ENCODE results near the gene MAP1LC3B2.
"Not testable (repeated sequence)": the region's sequence is repeated elsewhere in the genome, so short reads cannot be mapped to it uniquely, and the experiment has no call there.

Gene MAP1LC3B2

DNA sequence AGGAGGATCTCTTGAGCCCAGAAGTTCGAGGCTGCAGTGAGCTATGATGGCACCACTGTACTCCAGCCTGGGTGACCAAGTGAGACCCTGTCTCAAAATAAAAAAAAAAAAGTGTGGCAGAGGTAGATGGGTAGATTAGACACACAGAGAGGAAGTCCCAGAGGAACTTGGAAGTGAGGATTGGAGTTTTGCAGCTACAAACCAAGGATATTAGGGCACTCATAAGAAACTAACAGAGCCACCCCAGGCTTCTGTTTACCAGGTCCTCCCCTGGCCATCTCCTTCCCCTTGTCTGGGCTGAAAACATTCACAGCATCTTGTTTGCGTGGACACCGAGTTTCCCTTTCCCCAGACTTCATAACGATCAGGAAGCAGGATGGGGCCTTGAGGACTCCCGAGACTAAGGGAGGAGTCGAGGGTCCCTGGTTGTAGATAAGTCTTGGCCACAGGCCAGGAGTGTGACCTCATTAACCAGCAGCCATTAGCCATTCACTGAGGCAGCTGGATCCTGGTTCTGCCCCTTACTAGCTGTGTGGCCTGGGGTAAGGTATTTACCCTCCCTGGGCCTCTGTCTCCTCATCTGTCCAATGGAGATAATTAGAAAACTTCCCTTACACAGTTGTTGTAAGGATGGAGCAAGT, 2.1 kb downstream of the MAP1LC3B2 start:
- no peak for DNase-seq

- DNase-seq, result no peak
Measured at GRCh38 chr12:116562090-116562489, 2.9 kb downstream of the MAP1LC3B2 start.

DNA sequence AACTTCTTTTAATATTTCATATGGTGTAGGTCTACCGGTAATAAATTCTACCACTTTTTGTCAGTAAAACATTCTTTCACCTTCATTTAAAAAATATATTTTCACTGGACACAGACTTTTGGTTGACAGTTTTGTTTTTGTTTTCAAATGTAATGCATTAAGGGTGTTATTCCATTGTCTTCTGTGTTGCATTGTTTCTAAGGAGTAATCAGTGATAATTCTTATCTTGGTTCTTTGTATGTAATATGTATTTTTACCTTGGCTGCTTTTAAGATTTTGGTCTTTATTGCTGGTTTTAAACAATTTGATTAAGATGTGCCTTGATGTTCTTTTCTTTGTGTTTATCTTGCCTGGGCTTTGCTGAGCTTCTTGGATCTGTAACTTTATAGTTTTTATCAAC, 4.1 kb downstream of the MAP1LC3B2 start:
- DNase-seq, result no peak

DNA sequence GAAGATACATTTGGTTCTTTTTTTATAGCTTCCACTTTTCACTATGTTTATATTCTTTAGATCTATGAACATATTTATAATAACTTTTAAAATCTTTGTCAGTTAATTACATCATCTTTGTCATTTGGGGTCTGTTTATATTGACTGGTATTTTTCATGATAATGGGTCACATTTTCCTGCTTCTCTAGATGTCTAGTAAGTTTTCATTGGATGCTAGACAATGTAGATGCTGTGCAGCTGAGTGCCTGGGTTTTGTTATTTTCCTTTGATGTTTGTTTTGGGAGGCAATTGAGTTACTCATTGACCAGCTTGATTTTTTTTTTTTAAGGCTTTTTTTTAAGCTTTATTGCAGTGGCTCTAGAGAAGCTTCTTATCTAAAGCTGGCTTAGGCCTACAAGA, 4.9 kb downstream of the MAP1LC3B2 start:
- no peak for DNase-seq

DNA sequence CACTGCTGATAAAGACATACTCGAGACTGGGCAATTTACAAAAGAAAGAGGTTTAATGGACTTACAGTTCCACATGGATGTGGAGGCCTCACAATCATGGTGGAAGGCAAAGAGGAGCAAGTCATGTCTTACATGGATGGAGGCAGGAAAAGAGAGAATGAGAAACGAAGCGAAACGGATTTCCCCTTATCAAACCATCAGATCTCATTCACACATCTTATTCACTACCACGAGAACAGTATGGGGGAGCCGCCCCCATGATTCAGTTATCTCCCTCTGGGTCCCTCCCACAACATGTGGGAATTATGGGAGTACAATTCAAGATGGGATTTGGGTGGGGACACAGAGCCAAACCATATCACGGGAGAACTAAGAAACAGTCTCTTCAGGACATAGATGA, 6.0 kb downstream of the MAP1LC3B2 start:
- DNase-seq, result not testable (repeated sequence)

GRCh38 chr12:116565963-116566362, 6.8 kb downstream of the MAP1LC3B2 start:
- DNase-seq, result no peak

DNA sequence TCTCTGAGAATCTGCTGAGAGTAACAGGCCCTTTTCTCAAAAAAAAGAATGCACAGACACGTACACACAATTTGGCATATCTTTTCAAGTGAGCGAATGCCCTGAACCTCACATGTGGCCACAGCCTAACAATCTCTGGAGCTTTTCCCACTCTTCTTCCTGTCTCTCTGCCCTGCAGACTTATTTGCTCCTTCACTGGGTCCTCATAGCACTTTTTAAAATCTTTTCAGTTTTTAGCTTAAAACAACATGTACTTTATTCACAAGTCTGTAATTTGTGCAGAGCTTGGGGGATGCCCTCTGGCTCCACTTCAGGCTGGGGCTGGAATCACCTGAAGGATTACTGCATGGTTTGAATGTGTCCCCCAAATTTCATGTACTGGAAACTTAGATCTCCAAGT, 9.0 kb downstream of the MAP1LC3B2 start:
- DNase-seq, result no peak

DNA sequence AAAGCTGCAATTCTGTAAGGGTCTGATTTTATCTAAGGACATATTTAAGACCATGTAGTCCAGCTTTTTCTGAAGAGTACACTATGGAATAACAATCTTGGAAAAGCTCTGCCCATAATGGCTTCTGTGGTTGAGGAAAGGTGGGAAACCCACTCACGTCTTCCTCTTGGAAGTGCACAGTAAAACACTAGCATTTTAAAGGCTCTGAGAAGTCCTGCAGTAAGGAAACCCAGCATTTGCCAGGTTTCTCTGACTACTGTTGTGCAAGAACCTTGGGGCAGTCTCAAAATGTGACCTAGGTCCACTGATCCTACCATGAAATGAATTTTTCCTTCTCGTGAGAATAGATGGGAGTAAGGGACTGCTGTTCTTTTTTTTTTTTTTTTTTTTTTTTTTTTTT, 11.9 kb downstream of the MAP1LC3B2 start:
- no peak for DNase-seq

- DNase-seq, result no peak
Measured at GRCh38 chr12:116573776-116574175, 14.6 kb downstream of the MAP1LC3B2 start.

- DNase-seq, result not testable (repeated sequence)
Measured at GRCh38 chr12:116575754-116576153, 16.6 kb downstream of the MAP1LC3B2 start.

DNA sequence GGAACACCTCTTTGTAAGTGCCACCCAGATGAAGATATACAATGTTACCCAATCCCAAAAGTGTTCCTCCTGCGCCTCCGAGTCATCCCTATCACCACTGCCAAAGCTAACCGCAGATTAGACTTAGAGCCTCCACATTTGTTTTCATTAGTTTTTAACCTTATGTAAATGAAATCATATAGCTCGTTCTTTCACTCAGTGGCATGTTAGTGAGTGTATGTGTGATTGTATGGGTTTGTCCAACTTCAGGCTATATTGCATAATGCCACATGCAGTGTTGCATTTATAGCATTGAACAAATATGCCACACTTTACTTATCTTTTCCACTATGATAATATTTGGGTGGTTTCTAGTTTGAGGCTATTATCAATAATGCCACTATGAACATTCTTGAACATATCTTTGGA, 18.0 kb downstream of the MAP1LC3B2 start:
- DNase-seq, result no peak

GRCh38 chr12:116578051-116578450, 18.9 kb downstream of the MAP1LC3B2 start:
- no peak for DNase-seq

DNA sequence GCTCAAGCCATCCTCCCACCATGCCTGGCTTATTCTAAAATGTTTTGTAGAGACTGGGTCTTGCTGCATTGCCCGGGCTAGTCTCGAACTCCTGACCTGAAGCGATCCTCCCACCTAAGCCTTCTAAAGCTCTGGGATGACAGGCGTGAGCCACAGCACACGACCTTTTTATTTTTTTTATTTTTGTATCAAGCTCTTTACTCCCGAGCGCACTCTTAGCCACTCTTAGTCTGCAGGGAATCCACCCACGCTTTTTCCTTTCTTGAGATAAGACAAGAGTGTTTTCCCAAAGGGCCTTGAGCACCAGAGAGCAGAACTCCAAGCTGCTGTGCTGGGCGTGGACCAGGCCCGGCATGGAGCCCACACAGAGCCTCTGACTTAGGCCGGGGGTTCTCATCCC, 23.4 kb downstream of the MAP1LC3B2 start:
- no peak for DNase-seq

DNA sequence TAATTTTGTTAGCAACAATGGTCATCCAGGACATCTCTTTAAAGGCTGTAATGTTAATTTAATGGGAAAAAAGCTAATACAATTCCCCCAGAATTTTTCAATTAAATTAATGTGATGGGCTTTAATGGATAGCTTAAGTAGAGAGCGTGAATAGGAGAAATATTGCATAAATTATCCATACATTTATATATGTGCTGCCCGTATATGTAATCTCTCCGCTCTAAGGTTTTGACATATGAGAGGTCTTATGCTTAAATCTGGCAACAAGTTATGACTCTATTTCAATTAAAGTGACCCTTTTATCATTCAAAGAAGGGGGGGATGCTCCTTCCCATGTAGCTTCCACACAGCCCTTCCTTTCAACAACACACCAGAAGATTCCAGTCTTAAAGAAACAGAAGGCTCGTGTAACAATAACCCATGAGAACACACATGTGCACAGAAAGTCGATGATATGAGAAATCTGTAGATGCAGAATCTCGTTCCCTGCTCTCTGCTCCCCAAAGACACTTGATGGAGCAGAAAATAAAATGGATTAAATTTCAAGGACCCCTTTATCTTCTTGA, 24.0 kb downstream of the MAP1LC3B2 start:
- DNase-seq, result no peak

GRCh38 chr12:116587270-116587669, 28.1 kb downstream of the MAP1LC3B2 start:
- DNase-seq, result no peak

GRCh38 chr12:116588390-116589028, 29.3 kb downstream of the MAP1LC3B2 start:
- no peak for DNase-seq

GRCh38 chr12:116589581-116589980, 30.4 kb downstream of the MAP1LC3B2 start:
- DNase-seq, result no peak

DNA sequence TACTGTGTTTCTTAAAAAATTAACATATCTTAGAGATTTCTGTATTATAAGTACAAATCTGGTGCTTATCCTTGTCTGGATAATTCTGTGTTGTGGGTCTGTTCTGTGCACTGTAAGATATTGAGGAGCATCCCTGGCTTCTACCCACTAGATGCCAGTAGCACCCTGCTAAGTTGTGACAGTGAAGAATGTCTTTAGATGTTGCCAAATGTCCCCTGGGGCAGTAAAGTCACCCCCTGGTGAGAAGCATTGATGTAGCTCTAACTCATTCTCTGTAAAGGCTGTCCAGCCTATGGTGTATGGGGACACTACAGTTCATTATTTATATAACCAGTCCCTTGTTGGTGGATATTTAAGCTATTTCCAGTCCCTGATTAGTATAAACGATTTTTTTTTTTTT, 31.4 kb downstream of the MAP1LC3B2 start:
- no peak for DNase-seq

- no peak for DNase-seq
Measured at GRCh38 chr12:116591855-116592637, 32.9 kb downstream of the MAP1LC3B2 start.

- DNase-seq, result no peak
Measured at GRCh38 chr12:116592731-116593130, 33.5 kb downstream of the MAP1LC3B2 start.

GRCh38 chr12:116594325-116595038, 35.3 kb downstream of the MAP1LC3B2 start:
- no peak for DNase-seq

DNA sequence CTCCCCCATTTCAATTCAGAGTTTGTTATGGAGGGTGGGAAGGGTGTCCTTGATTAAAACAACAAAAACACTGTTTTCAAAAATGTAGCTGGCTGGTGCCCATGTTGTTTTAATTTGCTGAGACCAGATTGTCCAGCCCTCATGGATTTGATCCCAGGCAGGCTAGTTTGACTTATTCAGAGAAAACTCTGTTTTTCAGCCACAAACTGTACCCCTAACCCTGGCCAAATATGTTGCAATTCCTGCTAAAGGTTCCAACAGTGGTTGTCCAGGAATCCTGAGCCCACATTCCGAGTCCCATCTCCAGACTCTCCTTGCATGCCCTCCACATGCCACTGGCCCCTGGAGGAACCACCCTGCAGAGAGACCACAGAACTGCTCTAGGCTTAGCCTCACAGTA, 36.0 kb downstream of the MAP1LC3B2 start:
- no peak for DNase-seq

- no peak for DNase-seq
Measured at GRCh38 chr12:116595672-116596071, 36.5 kb downstream of the MAP1LC3B2 start.

Data from SHP77 (cell line).